Mesenchymal stem cell (in vitro differentiated cells and primary cell): ENCODE results near the gene CLEC19A.

Experiments used
- DNase-seq: peaks from one replicate; pipeline ENCODE4 v3.0.0-alpha.2; 2013
- H2AFZ ChIP-seq: one replicate; pipeline ENCODE4 v1.6.1; 2013; ENCODE audit warnings: low read depth, mild to moderate bottlenecking, control low read depth, inconsistent platforms, low read length, moderate library complexity
- H2AK5ac ChIP-seq: 2 replicates; pipeline ENCODE4 v1.6.1; 2013; ENCODE audit warnings: low read length, moderate library complexity, mild to moderate bottlenecking, inconsistent platforms; ENCODE audit not compliant: severe bottlenecking
- H2BK120ac ChIP-seq: one replicate; pipeline ENCODE4 v1.6.1; 2013; ENCODE audit warnings: low read depth, mild to moderate bottlenecking, inconsistent platforms, low read length, moderate library complexity
- H2BK12ac ChIP-seq, 2 experiments: one replicate each; pipeline ENCODE4 v1.6.1; 2013; ENCODE audit warnings: inconsistent platforms in 2 of 2, low read length in 2 of 2, mild to moderate bottlenecking in 2 of 2, moderate library complexity in 2 of 2, control low read depth in 1 of 2
- H2BK15ac ChIP-seq: one replicate; pipeline ENCODE4 v1.6.1; 2013; ENCODE audit warnings: mild to moderate bottlenecking, low read depth, inconsistent platforms; ENCODE audit not compliant: poor library complexity, severe bottlenecking
- H2BK5ac ChIP-seq: 2 replicates; pipeline ENCODE4 v1.6.1; 2013; ENCODE audit warnings: low read depth, mild to moderate bottlenecking, low read length, control low read depth, inconsistent platforms; ENCODE audit not compliant: poor library complexity, severe bottlenecking
- H3K14ac ChIP-seq, 2 experiments: one replicate each; pipeline ENCODE4 v1.6.1; 2013; ENCODE audit warnings: inconsistent platforms in 2 of 2, low read length in 2 of 2, control low read depth in 1 of 2, mild to moderate bottlenecking in 1 of 2, moderate library complexity in 1 of 2
- H3K18ac ChIP-seq, 2 experiments: one replicate each; pipeline ENCODE4 v1.6.1; 2013; ENCODE audit warnings: inconsistent platforms in 2 of 2, low read length in 2 of 2, control low read depth in 1 of 2, low read depth in 1 of 2, mild to moderate bottlenecking in 1 of 2
- H3K23ac ChIP-seq, 2 experiments: one replicate each; pipeline ENCODE4 v1.6.1; 2013; ENCODE audit warnings: inconsistent platforms in 2 of 2, low read length in 2 of 2, mild to moderate bottlenecking in 2 of 2, moderate library complexity in 2 of 2, control low read depth in 1 of 2
- H3K27ac ChIP-seq: 2 replicates; pipeline ENCODE4 v1.5.1; 2013; ENCODE audit warnings: mild to moderate bottlenecking, moderate library complexity, low read length, control low read depth, inconsistent platforms; ENCODE audit not compliant: poor library complexity, severe bottlenecking
- H3K27me3 ChIP-seq, 2 experiments: 2 replicates each; pipeline versions ENCODE4 v1.6.1 to v1.7.0; 2013; ENCODE audit warnings: low read length in 2 of 2, mild to moderate bottlenecking in 2 of 2, moderate library complexity in 2 of 2, control low read depth in 1 of 2, inconsistent platforms in 1 of 2; ENCODE audit not compliant: control insufficient read depth in 1 of 2, insufficient read depth in 1 of 2
- H3K36me3 ChIP-seq, 2 experiments: 2 replicates each; pipeline versions ENCODE4 v1.6.1 to v1.7.0; 2013; ENCODE audit warnings: low read length in 2 of 2, control low read depth in 1 of 2, inconsistent platforms in 1 of 2, low read depth in 1 of 2, mild to moderate bottlenecking in 1 of 2; ENCODE audit not compliant: insufficient read depth in 2 of 2, control insufficient read depth in 1 of 2
- H3K4ac ChIP-seq, 2 experiments: one replicate each; pipeline ENCODE4 v1.6.1; 2013; ENCODE audit warnings: inconsistent platforms in 2 of 2, low read length in 2 of 2, mild to moderate bottlenecking in 2 of 2, moderate library complexity in 2 of 2, control low read depth in 1 of 2, low read depth in 1 of 2
- H3K4me1 ChIP-seq: 2 replicates; pipeline ENCODE4 v1.6.1; 2013; ENCODE audit warnings: low read depth, low read length, control low read depth; ENCODE audit not compliant: control insufficient read depth, insufficient read depth
- H3K4me2 ChIP-seq: 2 replicates; pipeline ENCODE4 v1.6.1; 2013; ENCODE audit warnings: low read length, mild to moderate bottlenecking, inconsistent platforms; ENCODE audit not compliant: poor library complexity, severe bottlenecking
- H3K4me3 ChIP-seq, 2 experiments: 2 replicates each; pipeline versions ENCODE4 v1.5.1 to v1.7.0; 2013; ENCODE audit warnings: low read length in 2 of 2, mild to moderate bottlenecking in 2 of 2, control low read depth in 1 of 2, low read depth in 1 of 2; ENCODE audit not compliant: insufficient read depth in 1 of 2
- H3K79me1 ChIP-seq: replicated peaks from 2 replicates; pipeline ENCODE4 v1.6.1; 2013; ENCODE audit warnings: mild to moderate bottlenecking, control low read depth, low read length, inconsistent platforms; ENCODE audit not compliant: poor library complexity, severe bottlenecking
- H3K9ac ChIP-seq: 2 replicates; pipeline ENCODE4 v1.7.0; 2013; ENCODE audit warnings: mild to moderate bottlenecking, low read length, moderate library complexity
- H3K9me3 ChIP-seq: 2 replicates; pipeline ENCODE4 v1.7.0; 2013; ENCODE audit warnings: mild to moderate bottlenecking, low read length; ENCODE audit not compliant: control insufficient read depth
- H4K8ac ChIP-seq: one replicate; pipeline ENCODE4 v1.6.1; 2013; ENCODE audit warnings: inconsistent platforms, mild to moderate bottlenecking, low read length, moderate library complexity
- H4K91ac ChIP-seq: one replicate; pipeline ENCODE4 v1.6.1; 2013; ENCODE audit warnings: mild to moderate bottlenecking, low read length, inconsistent platforms
- WGBS: methylation state at CpG from one replicate; pipeline ENCODE4 v1.1.7; 2013; ENCODE audit warnings: mixed read lengths; 5-methylcytosine and 5-hydroxymethylcytosine counted together

CLEC19A gene

GRCh38 chr16:19299565-19299964, 14.0 kb downstream of the CLEC19A start:
- 30% methylated on average over 2 of the region's 2 CpGs for WGBS
- no peak for DNase-seq

DNA sequence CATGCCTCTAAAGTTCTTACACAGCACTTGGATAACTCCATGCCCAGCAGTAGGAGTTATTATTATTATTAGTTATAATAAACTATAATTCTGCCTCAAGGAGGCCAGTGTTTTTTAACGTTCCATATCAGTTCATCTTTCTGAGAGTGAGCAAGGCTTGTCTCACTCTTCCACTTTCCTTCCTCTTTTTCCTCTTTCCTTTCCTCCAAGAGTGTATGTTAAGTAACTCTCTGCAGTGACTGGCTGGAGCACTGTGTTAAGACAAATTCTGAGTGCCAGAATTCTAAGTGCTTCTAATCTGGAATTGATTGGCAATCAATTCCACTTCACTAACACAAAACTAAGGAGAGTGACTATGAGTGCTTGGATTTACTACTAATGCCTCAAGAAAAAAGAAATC, 16.4 kb downstream of the CLEC19A start:
- H3K4ac ChIP-seq, result no peak overlapping the region
- H2BK15ac ChIP-seq, result no peak overlapping the region
- no peak overlapping the region for H3K27ac ChIP-seq
- no peak overlapping the region for H2AFZ ChIP-seq
- no peaks in the 10 kb centered on the region for H3K36me3 ChIP-seq
- H4K91ac ChIP-seq, result no peak overlapping the region
- H3K79me1 ChIP-seq, result no peaks in the 10 kb centered on the region
- no peak overlapping the region for H2AK5ac ChIP-seq
- H3K4me2 ChIP-seq, result no peak overlapping the region
- H3K14ac ChIP-seq, result no peak overlapping the region
- H2BK120ac ChIP-seq, result no peak overlapping the region
- H3K4me1 ChIP-seq, result no peaks in the 10 kb centered on the region
- H2BK12ac ChIP-seq, result no peak overlapping the region
- H3K4me3 ChIP-seq, result no peak overlapping the region
- H2BK5ac ChIP-seq, result no peak overlapping the region
- no peak overlapping the region for H3K9ac ChIP-seq
- no peaks in the 10 kb centered on the region for H3K9me3 ChIP-seq
- peaks cover 5 to 13% of the 10 kb centered on the region in 2 experiments for H3K27me3 ChIP-seq
- no peak for DNase-seq
- no peak overlapping the region for H4K8ac ChIP-seq
- no peak overlapping the region for H3K18ac ChIP-seq
- H3K23ac ChIP-seq, result no peak overlapping the region
- WGBS, result no CpG with 5 or more reads among the region's 1 CpG

More at GRCh38 chr16:19299565-19299964, 14.0 kb downstream of the CLEC19A start:
- Histone ChIP-seq H4K91ac (no peak overlapping the region), H3K27me3 (peaks cover 5 to 16% of the 10 kb centered on the region in 2 experiments), H2BK120ac (no peak overlapping the region), H2AFZ (no peak overlapping the region), H3K9me3 (no peaks in the 10 kb centered on the region), H3K36me3 (no peaks in the 10 kb centered on the region), H3K9ac (no peak overlapping the region), H3K79me1 (no peaks in the 10 kb centered on the region), H3K4me3 (no peak overlapping the region), H3K4me1 (no peaks in the 10 kb centered on the region), H3K23ac (no peak overlapping the region), H2BK12ac (no peak overlapping the region), H3K27ac (no peak overlapping the region), H2BK5ac (no peak overlapping the region), H2AK5ac (no peak overlapping the region), H4K8ac (no peak overlapping the region), H3K4me2 (no peak overlapping the region), H3K4ac (no peak overlapping the region), H3K14ac (no peak overlapping the region), H2BK15ac (no peak overlapping the region), H3K18ac (no peak overlapping the region)

GRCh38 chr16:19304750-19305149, 19.2 kb downstream of the CLEC19A start:
- Histone ChIP-seq H3K4me3 (no peak overlapping the region), H3K9ac (no peak overlapping the region)
- WGBS, result 36% methylated on average over 2 of the region's 2 CpGs

DNA sequence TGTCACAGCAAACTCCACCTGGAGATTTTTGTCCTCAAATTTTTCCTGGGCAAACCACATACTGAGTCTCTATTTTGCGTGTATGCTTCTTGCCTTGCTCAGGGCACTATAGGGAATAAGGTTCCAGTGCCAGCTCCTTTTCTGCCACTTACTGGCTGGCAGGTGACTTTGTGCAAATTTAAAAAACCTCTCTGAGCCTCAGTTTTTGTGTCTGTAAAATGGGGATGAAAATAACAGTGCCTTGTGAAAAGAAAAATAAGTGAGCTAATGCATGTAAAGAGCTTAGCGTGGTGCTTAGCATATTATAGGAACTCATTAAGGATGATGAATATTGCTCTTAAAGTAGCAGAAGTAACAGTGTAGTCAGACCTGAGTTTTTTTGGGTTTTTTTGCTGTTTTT, 19.9 kb downstream of the CLEC19A start:
- Histone ChIP-seq H3K36me3 (no peaks in the 10 kb centered on the region), H2BK12ac (no peak overlapping the region), H2BK5ac (no peak overlapping the region), H3K79me1 (no peaks in the 10 kb centered on the region), H2BK120ac (no peak overlapping the region), H3K14ac (no peak overlapping the region), H2BK15ac (no peak overlapping the region), H3K9ac (no peak overlapping the region), H3K27me3 (peaks cover 5 to 24% of the 10 kb centered on the region in 2 experiments), H3K27ac (no peak overlapping the region), H3K4me1 (no peaks in the 10 kb centered on the region), H2AFZ (no peak overlapping the region), H3K18ac (no peak overlapping the region), H2AK5ac (no peak overlapping the region), H3K23ac (no peak overlapping the region), H4K8ac (no peak overlapping the region), H3K4me3 (no peak overlapping the region), H4K91ac (no peak overlapping the region), H3K4ac (no peak overlapping the region), H3K4me2 (no peak overlapping the region), H3K9me3 (no peaks in the 10 kb centered on the region)
- 89% methylated on average over 2 of the region's 2 CpGs for WGBS
- no peak for DNase-seq

More at GRCh38 chr16:19304750-19305149, 19.2 kb downstream of the CLEC19A start:
- DNase-seq, result no peak
- Histone ChIP-seq H3K23ac (no peak overlapping the region), H3K4me2 (no peak overlapping the region), H3K9me3 (no peaks in the 10 kb centered on the region), H3K27me3 (peaks cover 5 to 24% of the 10 kb centered on the region in 2 experiments), H2AFZ (no peak overlapping the region), H3K18ac (no peak overlapping the region), H2BK12ac (no peak overlapping the region), H3K4me1 (no peaks in the 10 kb centered on the region), H2BK5ac (no peak overlapping the region), H3K36me3 (no peaks in the 10 kb centered on the region), H4K91ac (no peak overlapping the region), H2BK15ac (no peak overlapping the region), H2AK5ac (no peak overlapping the region), H3K27ac (no peak overlapping the region), H2BK120ac (no peak overlapping the region), H3K4ac (no peak overlapping the region), H3K79me1 (no peaks in the 10 kb centered on the region), H3K14ac (no peak overlapping the region), H4K8ac (no peak overlapping the region)
